HG02943 (cell line): ENCODE measurements around the gene RGS2.

Experiments used
- ATAC-seq: cut with Tn5 transposase; IDR thresholded peaks from one replicate; pipeline ENCODE4 v1.9.1; 2021; ENCODE audit warnings: mild to moderate bottlenecking, low read depth, moderate library complexity; ENCODE audit not compliant: unreplicated experiment

The RGS2 gene

GRCh38 chr1:192826791-192827546, 18.1 kb downstream of the RGS2 start:
- peak; percentile 81 for ATAC-seq

- ATAC-seq, result no peak
Observed at GRCh38 chr1:192830595-192831246, 21.9 kb downstream of the RGS2 start.

DNA sequence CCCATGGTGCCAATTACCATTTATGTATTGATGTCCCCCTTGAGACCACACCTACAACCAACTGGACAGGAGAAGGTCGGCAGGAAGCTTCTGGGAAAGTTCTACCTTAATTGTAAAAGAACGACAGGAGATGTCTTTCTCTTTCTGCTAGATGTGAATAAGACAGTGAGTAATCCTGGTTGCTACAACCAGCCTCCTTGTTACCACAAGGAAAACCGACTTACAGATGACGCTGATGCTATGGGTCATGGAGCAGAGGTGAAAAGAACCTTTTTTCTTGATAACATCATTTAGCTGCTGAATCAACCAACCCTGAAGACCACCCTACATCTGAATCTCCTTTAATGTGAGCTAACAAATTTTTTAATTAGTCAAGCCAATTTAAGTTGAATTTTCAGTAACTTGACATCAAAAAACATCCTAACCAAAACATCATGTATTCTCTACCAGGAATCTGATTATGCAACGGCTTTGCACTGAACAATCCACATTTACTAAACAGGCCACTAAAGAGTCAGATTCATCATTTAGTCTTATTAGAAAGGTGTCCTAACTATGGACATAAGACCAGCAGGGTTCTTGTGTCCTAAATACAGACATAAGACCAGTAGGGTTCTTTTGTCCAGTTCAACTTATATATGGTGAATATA, 23.0 kb downstream of the RGS2 start:
- ATAC-seq, result no peak

- no peak for ATAC-seq
Observed at GRCh38 chr1:192832492-192832891, 23.7 kb downstream of the RGS2 start.

- ATAC-seq, result no peak
Observed at GRCh38 chr1:192835116-192835515, 26.3 kb downstream of the RGS2 start.

- ATAC-seq, result no peak
Observed at GRCh38 chr1:192839162-192840066, 30.6 kb downstream of the RGS2 start.

GRCh38 chr1:192844360-192844759, 35.5 kb downstream of the RGS2 start:
- no peak for ATAC-seq

DNA sequence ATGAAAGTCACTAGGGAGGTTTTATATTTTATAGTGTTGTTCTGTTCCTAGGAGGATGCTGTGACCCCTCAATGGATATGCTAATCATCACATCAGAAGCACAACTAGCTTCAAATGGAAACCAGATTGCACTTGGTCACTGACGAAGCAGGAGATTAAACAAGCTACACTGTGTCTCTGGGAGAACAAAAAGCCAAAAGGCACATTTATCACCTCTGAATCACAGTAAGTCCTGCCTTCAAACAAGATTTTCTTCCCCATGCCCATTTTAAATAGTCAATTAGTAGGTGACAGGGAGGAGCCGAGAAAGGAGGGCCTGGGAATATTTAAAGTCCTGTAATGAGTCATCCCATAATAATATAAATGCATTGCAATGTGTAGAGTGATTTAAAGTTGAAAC, 38.1 kb downstream of the RGS2 start:
- no peak for ATAC-seq

DNA sequence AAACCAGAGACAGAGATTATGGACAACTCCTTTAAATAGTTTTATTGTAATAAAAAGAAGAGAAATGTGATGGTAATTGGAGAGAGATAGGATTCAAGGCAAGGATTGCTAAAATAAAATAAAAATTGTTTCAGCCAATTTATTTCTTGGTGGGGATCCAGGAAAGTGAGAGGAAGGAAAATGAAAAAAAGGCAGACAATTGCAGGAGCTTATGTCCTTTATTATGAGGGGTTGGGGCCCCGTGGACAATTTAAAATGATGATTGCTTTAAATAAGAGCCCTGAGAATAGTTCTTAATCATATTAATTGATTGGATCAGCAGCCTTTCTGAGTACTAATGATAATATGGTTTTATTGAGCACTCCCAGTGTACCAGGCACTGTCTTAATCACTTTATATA, 40.2 kb downstream of the RGS2 start:
- ATAC-seq, result no peak

GRCh38 chr1:192849442-192849841, 40.6 kb downstream of the RGS2 start:
- no peak for ATAC-seq

GRCh38 chr1:192852001-192852947, 43.4 kb downstream of the RGS2 start:
- ATAC-seq, result no peak

DNA sequence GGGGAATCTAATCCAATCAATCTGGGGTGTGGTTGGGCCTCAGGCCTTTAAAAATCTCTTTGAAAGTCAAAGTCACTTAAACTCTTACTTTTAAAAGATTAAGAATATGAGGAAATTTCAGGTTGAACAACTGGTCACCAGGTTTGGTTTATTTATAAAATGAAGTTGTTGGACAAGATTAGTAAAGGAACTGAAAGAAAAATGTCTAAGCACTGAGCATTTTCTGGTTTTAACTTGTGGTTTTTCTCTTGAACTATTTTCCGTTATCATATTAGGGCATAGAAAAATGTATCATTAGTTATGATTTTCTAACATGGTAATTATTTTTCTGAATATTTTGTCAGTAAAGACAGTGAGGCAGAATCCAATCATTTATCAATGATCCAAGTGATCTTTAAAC, 49.6 kb downstream of the RGS2 start:
- no peak for ATAC-seq

- ATAC-seq, result no peak
Observed at GRCh38 chr1:192859808-192860207, 51.0 kb downstream of the RGS2 start.

DNA sequence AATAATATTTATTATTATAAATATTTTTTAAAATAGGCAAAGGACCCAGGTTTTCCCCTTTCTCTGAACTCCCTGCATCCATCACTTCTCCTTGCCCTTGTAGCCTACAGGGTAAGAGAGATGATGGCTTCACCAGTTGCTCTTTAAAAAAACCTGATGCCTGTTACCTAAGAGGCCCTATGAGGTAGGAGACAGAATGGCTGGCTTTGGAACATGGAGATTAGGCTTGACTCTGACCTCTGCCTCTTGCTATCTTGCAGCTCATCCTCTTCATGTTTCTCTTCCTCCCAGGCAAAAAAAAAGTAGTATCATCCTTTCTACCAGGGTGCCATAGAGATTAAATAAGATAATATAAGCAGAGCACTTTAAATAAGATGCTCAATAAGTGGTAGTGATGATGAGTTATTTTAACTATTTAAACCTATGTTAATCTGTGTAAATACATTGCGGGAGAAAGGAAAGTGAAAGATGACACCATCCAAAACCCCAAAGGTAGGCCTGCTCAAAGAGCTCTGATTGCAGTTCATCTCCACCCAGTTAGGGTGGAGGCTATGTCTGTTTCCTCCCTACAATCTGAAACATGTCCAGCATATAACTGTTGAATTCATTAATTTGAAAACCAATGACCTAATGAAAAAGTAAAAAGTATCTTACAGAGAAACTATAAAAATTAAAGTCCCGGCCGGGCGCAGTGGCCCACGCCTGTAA, 51.8 kb downstream of the RGS2 start:
- ATAC-seq, result no peak

GRCh38 chr1:192861860-192862259, 53.0 kb downstream of the RGS2 start:
- no peak for ATAC-seq
